GM18511 (cell line): ENCODE results near the gene GFOD2.
A peak's percentile ranks its signal among the peaks of the same experiment; 100 is the strongest.

Experiments used
- ATAC-seq: cut with Tn5 transposase; IDR thresholded peaks from one replicate; pipeline ENCODE4 v1.9.1; 2021; ENCODE audit warnings: mild to moderate bottlenecking, moderate library complexity; ENCODE audit not compliant: unreplicated experiment

The GFOD2 gene

GRCh38 chr16:67660564-67661028 is 58.5 kb downstream of the GFOD2 start, which contains the start of gene PARD6A:
TSS of gene PARD6A (plus strand) at chr16:67660960. CDS start at chr16:67661039, 79 bp downstream.
- peak; percentile 88 for ATAC-seq

GRCh38 chr16:67659675-67660563 is 59.2 kb downstream of the GFOD2 start, which contains the start of gene ACD:
TSS of gene ACD (minus strand) at chr16:67660260. CDS start at chr16:67660220, 40 bp downstream.
- peak; percentile 64 for ATAC-seq

GRCh38 chr16:67658849-67659674 is 60.1 kb downstream of the GFOD2 start:
- ATAC-seq, result no peak

GRCh38 chr16:67657751-67658518 is 61.2 kb downstream of the GFOD2 start:
- no peak for ATAC-seq

- no peak for ATAC-seq
These were observed 62.0 kb downstream of the GFOD2 start for GRCh38 chr16:67657017-67657608.

GRCh38 chr16:67656344-67657016 is 62.6 kb downstream of the GFOD2 start:
- no peak for ATAC-seq

- no peak for ATAC-seq
These were observed 63.8 kb downstream of the GFOD2 start for GRCh38 chr16:67655363-67655762.

GRCh38 chr16:67654403-67654911 is 64.7 kb downstream of the GFOD2 start:
- no peak for ATAC-seq

GRCh38 chr16:67653789-67654402 is 65.2 kb downstream of the GFOD2 start:
- no peak for ATAC-seq

GRCh38 chr16:67653128-67653788 is 65.9 kb downstream of the GFOD2 start:
- no peak for ATAC-seq

GRCh38 chr16:67652578-67653127 is 66.5 kb downstream of the GFOD2 start:
- no peak for ATAC-seq

GRCh38 chr16:67651847-67652246 is 67.3 kb downstream of the GFOD2 start:
- no peak for ATAC-seq

- ATAC-seq, result no peak
These were observed 68.1 kb downstream of the GFOD2 start for GRCh38 chr16:67651039-67651438.

GRCh38 chr16:67650023-67650422 is 69.1 kb downstream of the GFOD2 start:
- ATAC-seq, result no peak

GRCh38 chr16:67649494-67649931 is 69.6 kb downstream of the GFOD2 start:
- no peak for ATAC-seq

GRCh38 chr16:67648764-67649407 is 70.2 kb downstream of the GFOD2 start:
- ATAC-seq, result no peak

- no peak for ATAC-seq
These were observed 70.9 kb downstream of the GFOD2 start for GRCh38 chr16:67648088-67648763.
